DMS79 treated with DMSO at 0.1 percent for 48 hours (cell line): ENCODE data around the gene CHAF1A.

ENCODE experiments used
- DNase-seq: peaks from one replicate; lab custom pipeline; 2025; lab: John Stamatoyannopoulos, UW

Gene CHAF1A

GRCh38 chr19:4366666-4367335 is 35.6 kb upstream of the CHAF1A start:
- no peak for DNase-seq

GRCh38 chr19:4367336-4367723 is 35.1 kb upstream of the CHAF1A start:
- no peak for DNase-seq

GRCh38 chr19:4367781-4368127 is 34.7 kb upstream of the CHAF1A start:
- no peak for DNase-seq

- DNase-seq, result peak; percentile 38
These were observed 34.2 kb upstream of the CHAF1A start for GRCh38 chr19:4368128-4368820.

GRCh38 chr19:4369109-4369887 is 33.1 kb upstream of the CHAF1A start:
- peak; percentile 55 for DNase-seq

- DNase-seq, result peak; percentile 14
These were observed 32.6 kb upstream of the CHAF1A start for GRCh38 chr19:4369888-4370260.

- no peak for DNase-seq
These were observed 31.9 kb upstream of the CHAF1A start for GRCh38 chr19:4370418-4371041.

- no peak for DNase-seq
These were observed 30.9 kb upstream of the CHAF1A start for GRCh38 chr19:4371247-4372164.

- DNase-seq, result no peak
These were observed 30.1 kb upstream of the CHAF1A start for GRCh38 chr19:4372165-4373012.

- DNase-seq, result no peak
These were observed 29.4 kb upstream of the CHAF1A start for GRCh38 chr19:4373013-4373367.

- peak; percentile 2 for DNase-seq
These were observed 28.6 kb upstream of the CHAF1A start for GRCh38 chr19:4373601-4374497.

GRCh38 chr19:4374498-4375163 is 27.8 kb upstream of the CHAF1A start:
- DNase-seq, result no peak

- DNase-seq, result peak; percentile 67
These were observed 27.0 kb upstream of the CHAF1A start for GRCh38 chr19:4375164-4376027.

- DNase-seq, result peak; percentile 67
These were observed 26.3 kb upstream of the CHAF1A start for GRCh38 chr19:4376028-4376670.

GRCh38 chr19:4376671-4376990 is 25.8 kb upstream of the CHAF1A start:
- no peak for DNase-seq

- no peak for DNase-seq
These were observed 25.3 kb upstream of the CHAF1A start for GRCh38 chr19:4376991-4377781.

GRCh38 chr19:4378886-4379285 is 23.6 kb upstream of the CHAF1A start:
- no peak for DNase-seq
